ENCODE measurements around the gene DCHS1.

DNA sequence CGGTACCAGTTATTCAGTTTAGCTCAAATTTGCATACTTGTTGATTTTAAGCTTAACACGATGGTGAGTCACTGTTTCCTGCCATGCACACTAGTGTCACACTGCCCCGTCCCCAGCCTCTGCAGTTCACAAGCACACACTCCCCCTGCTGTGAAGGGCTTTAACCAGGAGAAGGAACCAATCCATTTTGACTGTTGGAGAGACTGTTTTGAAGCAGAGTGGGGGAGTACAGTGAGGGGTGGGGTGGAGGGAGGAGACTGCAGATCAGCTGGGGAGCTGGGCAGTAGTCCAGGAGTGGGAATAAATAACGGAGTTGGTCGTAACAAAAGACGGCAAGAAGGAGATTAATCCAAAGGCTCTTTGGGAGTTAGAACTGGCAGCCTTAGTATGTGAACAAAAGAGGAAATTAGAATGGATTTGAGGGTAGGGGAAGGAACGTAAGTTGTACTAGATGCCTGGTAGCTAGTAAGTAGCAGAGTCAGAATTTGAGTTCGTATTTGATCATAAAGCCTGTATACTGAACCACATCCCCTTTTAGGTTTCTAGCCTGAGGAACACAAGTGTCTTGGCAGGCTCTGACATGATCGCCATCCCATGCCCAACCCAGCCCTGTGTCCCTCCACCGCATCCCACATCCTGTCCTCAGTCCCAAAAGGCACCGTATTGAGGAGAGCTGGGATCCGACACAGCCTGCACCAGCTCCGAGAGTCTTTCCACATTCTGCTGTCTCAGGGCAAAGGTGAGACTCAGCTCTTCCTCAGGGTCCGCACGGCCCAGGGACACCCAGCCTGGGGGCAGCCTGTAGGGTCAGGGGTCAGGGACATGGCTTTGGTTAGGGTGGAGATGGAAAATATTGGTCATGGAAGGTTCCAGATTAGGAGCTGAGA, 37.2 kb downstream of the DCHS1 start:
- TF ChIP-seq, protein P1, sequence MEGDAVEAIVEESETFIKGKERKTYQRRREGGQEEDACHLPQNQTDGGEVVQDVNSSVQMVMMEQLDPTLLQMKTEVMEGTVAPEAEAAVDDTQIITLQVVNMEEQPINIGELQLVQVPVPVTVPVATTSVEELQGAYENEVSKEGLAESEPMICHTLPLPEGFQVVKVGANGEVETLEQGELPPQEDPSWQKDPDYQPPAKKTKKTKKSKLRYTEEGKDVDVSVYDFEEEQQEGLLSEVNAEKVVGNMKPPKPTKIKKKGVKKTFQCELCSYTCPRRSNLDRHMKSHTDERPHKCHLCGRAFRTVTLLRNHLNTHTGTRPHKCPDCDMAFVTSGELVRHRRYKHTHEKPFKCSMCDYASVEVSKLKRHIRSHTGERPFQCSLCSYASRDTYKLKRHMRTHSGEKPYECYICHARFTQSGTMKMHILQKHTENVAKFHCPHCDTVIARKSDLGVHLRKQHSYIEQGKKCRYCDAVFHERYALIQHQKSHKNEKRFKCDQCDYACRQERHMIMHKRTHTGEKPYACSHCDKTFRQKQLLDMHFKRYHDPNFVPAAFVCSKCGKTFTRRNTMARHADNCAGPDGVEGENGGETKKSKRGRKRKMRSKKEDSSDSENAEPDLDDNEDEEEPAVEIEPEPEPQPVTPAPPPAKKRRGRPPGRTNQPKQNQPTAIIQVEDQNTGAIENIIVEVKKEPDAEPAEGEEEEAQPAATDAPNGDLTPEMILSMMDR (IDR thresholded peaks at IDR 0.05): no peak
- TF ChIP-seq POLR2AphosphoS5 (IDR thresholded peaks at IDR 0.05) (no peak), EP300 (IDR thresholded peaks at IDR 0.05) (no peak), POLR2A (IDR thresholded peaks at IDR 0.05) (no peak)
